DMS114 treated with DMSO at 0.1 percent for 48 hours (cell line): Measurements from ENCODE around the gene ANKRD18A.
"Not testable (repeated sequence)": the region's sequence is repeated elsewhere in the genome, so short reads cannot be mapped to it uniquely, and the experiment has no call there.

ENCODE experiments used
- DNase-seq: peaks from one replicate; lab custom pipeline; 2025; ENCODE audit not compliant: unreplicated experiment; lab: John Stamatoyannopoulos, UW

ANKRD18A gene

DNA sequence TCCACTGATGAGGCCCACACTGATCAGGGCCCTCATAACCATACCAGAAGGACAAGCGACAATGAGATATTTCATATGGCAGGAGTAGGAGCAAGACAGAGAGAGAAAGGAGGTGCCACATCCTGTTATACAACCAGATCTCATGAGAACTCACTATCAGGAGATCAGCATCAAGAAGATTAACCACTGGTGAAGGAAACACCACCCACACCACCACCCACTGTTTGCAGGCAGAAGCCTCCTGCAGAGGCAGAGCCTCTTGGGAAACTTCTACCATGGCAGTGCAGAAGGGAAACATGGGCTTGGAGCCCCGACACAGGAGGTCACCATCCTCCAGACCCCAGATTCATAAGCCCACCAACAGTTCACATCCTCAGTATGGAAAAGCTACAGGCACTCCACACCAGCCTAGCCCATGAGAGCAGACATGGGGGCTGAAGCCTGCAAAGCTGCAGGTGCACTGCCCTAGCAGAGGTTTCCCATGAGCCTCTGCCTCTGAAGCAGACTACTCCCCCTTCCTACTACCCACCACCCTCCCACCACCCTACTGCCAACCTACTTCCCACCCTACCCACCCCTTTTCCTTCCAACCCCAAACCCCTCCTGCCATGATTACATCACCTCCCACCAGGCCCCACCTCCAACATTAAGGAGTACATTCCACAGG, 73.8 kb downstream of the ANKRD18A start:
- DNase-seq, result not testable (repeated sequence)

DNA sequence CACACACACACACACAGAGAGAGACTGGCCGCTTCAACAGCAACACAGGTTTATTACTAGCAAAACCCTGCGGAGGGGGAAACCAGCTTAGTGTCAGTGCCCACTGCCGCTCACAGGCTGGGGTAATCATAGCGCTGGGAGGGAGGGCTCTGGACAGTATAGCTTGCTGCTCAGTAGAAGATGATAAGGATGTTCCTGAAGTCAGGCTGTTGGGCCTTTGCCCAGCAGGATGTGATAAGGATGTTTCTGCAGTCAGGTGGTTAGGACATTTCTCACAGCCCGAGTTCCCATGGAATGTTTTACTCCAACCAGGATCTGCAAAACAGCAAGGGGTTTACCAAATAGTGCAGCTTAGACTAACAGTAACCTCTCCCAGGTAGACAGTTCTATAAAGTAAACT, 79.9 kb downstream of the ANKRD18A start:
- DNase-seq, result not testable (repeated sequence)

GRCh38 chr9:38529317-38529716, 91.1 kb downstream of the ANKRD18A start:
- DNase-seq, result no peak

GRCh38 chr9:38527503-38527902, 92.9 kb downstream of the ANKRD18A start:
- no peak for DNase-seq

DNA sequence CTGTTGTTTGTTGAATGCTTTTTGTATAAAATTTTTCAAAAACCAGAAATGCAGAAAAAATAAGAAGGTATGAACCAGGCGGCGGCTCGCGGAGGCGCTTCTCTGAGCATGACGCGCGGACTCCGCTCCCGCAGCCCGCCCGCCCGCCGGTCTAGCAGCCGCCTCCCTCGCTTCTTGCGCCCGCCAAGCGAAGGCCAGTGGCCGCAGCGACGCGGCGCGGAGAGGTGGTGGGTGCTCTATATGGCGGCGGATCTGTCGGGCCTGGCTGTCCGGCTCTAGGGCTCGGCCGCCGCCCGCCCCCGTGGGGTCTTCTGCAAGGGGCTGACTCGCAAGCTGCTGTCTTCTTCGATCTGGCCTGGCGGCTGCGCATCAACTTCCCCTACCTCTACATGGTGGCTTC, 93.8 kb downstream of the ANKRD18A start:
- no peak for DNase-seq

DNA sequence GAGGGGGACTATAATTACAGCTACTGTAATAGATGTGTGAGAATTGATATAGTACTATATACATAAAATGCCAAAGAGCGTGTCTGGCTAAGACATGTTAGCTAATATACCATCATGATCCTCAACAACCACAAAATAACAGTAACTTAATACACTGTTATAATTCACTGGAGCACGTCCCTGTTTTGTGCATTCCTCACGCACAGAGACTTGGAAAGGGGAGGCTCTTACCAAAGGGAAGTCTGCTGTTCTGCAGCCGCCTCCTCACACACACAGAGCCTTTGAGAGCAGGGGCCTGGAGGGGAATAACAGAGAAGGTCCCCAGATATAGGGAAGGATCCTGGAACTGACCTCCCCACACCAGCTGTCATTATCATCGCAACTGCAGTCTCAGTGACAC, 97.3 kb downstream of the ANKRD18A start:
- no peak for DNase-seq

DNA sequence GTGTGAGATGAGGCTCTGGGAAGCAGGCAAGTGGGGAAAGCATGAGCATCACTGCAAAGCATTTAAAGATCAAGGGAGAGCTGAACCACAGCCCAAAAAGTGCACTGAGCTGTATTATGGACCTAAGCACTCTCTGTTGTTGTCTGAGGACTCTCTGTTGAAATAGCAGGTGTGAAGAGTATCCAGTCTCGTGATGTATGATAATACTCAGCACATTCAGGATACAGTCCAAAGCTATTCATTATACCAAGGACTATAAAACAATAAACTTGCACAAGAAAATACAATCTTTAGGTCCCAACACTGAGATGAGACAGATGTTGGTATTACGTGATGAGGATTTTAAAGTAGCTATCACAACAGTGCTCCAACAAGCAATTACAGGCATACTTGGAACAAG, 98.6 kb downstream of the ANKRD18A start:
- no peak for DNase-seq
